ENCODE results near the gene METTL1. TPM values are rescaled to one million over a fixed set of nuclear protein-coding genes. Genes with fewer than 3 reads are reported as not detected.

METTL1 gene
- total and polyA plus RNA-seq, 7 experiments from 2014 or later = 11.8 to 30.9 (median 16.0) TPM

Small RNAs within 50 kb of the gene (microRNA-seq; reads per million reads assigned to microRNA genes)
- gene MIR6759 (ENCODE audit: borderline microRNAs expressed) = not detected

Other genes with a start within 250 kb of the METTL1 start
- 100 to 1,000 TPM in 4 of 5 experiments, 10 to 100 TPM in 1; 85.2 to 127 (median 120) TPM for gene MBD6, start 249.3 kb downstream of the METTL1 start, total RNA-seq
- 1 to 10 TPM in 1 of 2 donors, under 1 TPM in 1; 0.50 to 1.0 TPM for gene MBD6, start 249.3 kb downstream of the METTL1 start, polyA plus RNA-seq
- 10 to 100 TPM; 52.1 to 78.8 (median 63.0) TPM for gene DCTN2, start 224.9 kb downstream of the METTL1 start, total RNA-seq
- gene DCTN2, start 224.9 kb downstream of the METTL1 start, polyA plus RNA-seq = 10 to 100 TPM; 53.9 to 78.8 TPM
- gene KIF5A, start 222.1 kb downstream of the METTL1 start, total RNA-seq = 1 to 10 TPM in 4 of 5 experiments, under 1 TPM in 1; 0.95 to 1.7 (median 1.0) TPM
- gene KIF5A, start 222.1 kb downstream of the METTL1 start, polyA plus RNA-seq = under 1 TPM; 0.06 to 0.09 TPM
- 10 to 100 TPM; 20.1 to 29.7 (median 21.9) TPM for gene PIP4K2C, start 180.9 kb downstream of the METTL1 start, total RNA-seq
- gene PIP4K2C, start 180.9 kb downstream of the METTL1 start, polyA plus RNA-seq = 10 to 100 TPM; 18.5 to 29.7 TPM
- gene DTX3, start 167.3 kb downstream of the METTL1 start, total RNA-seq = 10 to 100 TPM; 25.1 to 42.5 (median 35.6) TPM
- gene DTX3, start 167.3 kb downstream of the METTL1 start, polyA plus RNA-seq = 1 to 10 TPM; 5.3 to 6.7 TPM
- 1 to 10 TPM in 1 of 5 experiments, under 1 TPM in 4; 0.29 to 1.2 (median 0.84) TPM for gene ARHGEF25, start 160.7 kb downstream of the METTL1 start, total RNA-seq
- gene ARHGEF25, start 160.7 kb downstream of the METTL1 start, polyA plus RNA-seq = not detected
- gene B4GALNT1, start 138.9 kb downstream of the METTL1 start, total RNA-seq = 1 to 10 TPM in 1 of 5 experiments, not detected in 4; 1.4 TPM
- not detected for gene B4GALNT1, start 138.9 kb downstream of the METTL1 start, polyA plus RNA-seq
- gene OS9, start 78.0 kb downstream of the METTL1 start, total RNA-seq = 100 to 1,000 TPM; 139 to 175 (median 171) TPM
- 10 to 100 TPM; 59.5 to 70.6 TPM for gene OS9, start 78.0 kb downstream of the METTL1 start, polyA plus RNA-seq
- gene AGAP2, start 33.4 kb downstream of the METTL1 start, total RNA-seq = 10 to 100 TPM; 33.9 to 66.7 (median 60.4) TPM
- gene AGAP2, start 33.4 kb downstream of the METTL1 start, polyA plus RNA-seq = 1 to 10 TPM; 3.0 to 6.0 TPM
- 10 to 100 TPM; 12.3 to 23.9 (median 20.3) TPM for gene TSPAN31, start 27.1 kb downstream of the METTL1 start, total RNA-seq
- 10 to 100 TPM; 50.1 to 50.5 TPM for gene TSPAN31, start 27.1 kb downstream of the METTL1 start, polyA plus RNA-seq
- gene CDK4, start 19.8 kb downstream of the METTL1 start, total RNA-seq = 100 to 1,000 TPM in 1 of 5 experiments, 10 to 100 TPM in 4; 23.8 to 108 (median 42.9) TPM
- gene CDK4, start 19.8 kb downstream of the METTL1 start, polyA plus RNA-seq = 100 to 1,000 TPM in 1 of 2 donors, 10 to 100 TPM in 1; 77.6 to 105 TPM
- 10 to 100 TPM; 27.8 to 61.7 (median 44.4) TPM for gene MARCHF9, start 17.0 kb downstream of the METTL1 start, total RNA-seq
- gene MARCHF9, start 17.0 kb downstream of the METTL1 start, polyA plus RNA-seq = 1 to 10 TPM; 3.2 to 6.6 TPM
- 1 to 10 TPM in 4 of 5 experiments, under 1 TPM in 1; 0.97 to 2.6 (median 1.7) TPM for gene CYP27B1, start 5.0 kb downstream of the METTL1 start, total RNA-seq
- under 1 TPM in 1 of 2 donors, not detected in 1; 0.20 TPM for gene CYP27B1, start 5.0 kb downstream of the METTL1 start, polyA plus RNA-seq
- gene EEF1AKMT3, start 509 bp upstream of the METTL1 start, total RNA-seq = 1 to 10 TPM; 1.4 to 5.0 (median 2.1) TPM
- gene EEF1AKMT3, start 509 bp upstream of the METTL1 start, polyA plus RNA-seq = 1 to 10 TPM; 3.0 to 3.2 TPM
- gene TSFM, start 10.7 kb upstream of the METTL1 start, total RNA-seq = 10 to 100 TPM; 17.8 to 34.9 (median 22.3) TPM
- gene TSFM, start 10.7 kb upstream of the METTL1 start, polyA plus RNA-seq = 10 to 100 TPM; 26.4 to 30.0 TPM
- gene AVIL, start 46.6 kb upstream of the METTL1 start, total RNA-seq = 10 to 100 TPM in 2 of 5 experiments, 1 to 10 TPM in 3; 1.7 to 20.3 (median 8.2) TPM
- under 1 TPM; 0.17 to 0.32 TPM for gene AVIL, start 46.6 kb upstream of the METTL1 start, polyA plus RNA-seq
- 100 to 1,000 TPM; 124 to 295 (median 145) TPM for gene CTDSP2, start 74.6 kb upstream of the METTL1 start, total RNA-seq
- 100 to 1,000 TPM in 1 of 2 donors, 10 to 100 TPM in 1; 86.9 to 110 TPM for gene CTDSP2, start 74.6 kb upstream of the METTL1 start, polyA plus RNA-seq
- gene ATP23, start 169.5 kb upstream of the METTL1 start, total RNA-seq = 10 to 100 TPM in 1 of 5 experiments, 1 to 10 TPM in 4; 7.2 to 12.3 (median 8.2) TPM
- 10 to 100 TPM; 30.1 to 31.1 TPM for gene ATP23, start 169.5 kb upstream of the METTL1 start, polyA plus RNA-seq

Data from naive thymus-derived CD4-positive, alpha-beta T cell (primary cell).